GM12878 (cell line): Measurements from ENCODE around the gene RETSAT.

ENCODE experiments used
- JUNB ChIP-seq: IDR thresholded peaks from 2 replicates; pipeline ENCODE4 v1.6.1; 2016; ENCODE audit warnings: antibody characterized with exemption, mild to moderate bottlenecking
- STAT3 ChIP-seq: IDR thresholded peaks from 2 replicates; pipeline ENCODE4 v1.6.1; 2011; ENCODE audit warnings: low read depth, low read length, improper control_type of control experiment
- ZNF274 ChIP-seq: IDR thresholded peaks from one replicate; pipeline ENCODE4 v1.8.0; 2011; ENCODE audit not compliant: insufficient read length, insufficient read depth
- TF ChIP-seq, protein P1 (sequence below), 3 experiments: IDR thresholded peaks in 2 of 3; conservative IDR thresholded peaks in 1 of 3; 2 replicates each; pipeline ENCODE4 v1.5.1; 2011; ENCODE audit warnings: low read depth in 3 of 3, low read length in 3 of 3, mild to moderate bottlenecking in 3 of 3, control low read depth in 2 of 3, moderate library complexity in 2 of 3, inconsistent platforms in 1 of 3, mixed read lengths in 1 of 3; ENCODE audit not compliant: control insufficient read depth in 2 of 3, insufficient read depth in 1 of 3; ENCODE audit errors: extremely low read depth in 1 of 3

DNA sequence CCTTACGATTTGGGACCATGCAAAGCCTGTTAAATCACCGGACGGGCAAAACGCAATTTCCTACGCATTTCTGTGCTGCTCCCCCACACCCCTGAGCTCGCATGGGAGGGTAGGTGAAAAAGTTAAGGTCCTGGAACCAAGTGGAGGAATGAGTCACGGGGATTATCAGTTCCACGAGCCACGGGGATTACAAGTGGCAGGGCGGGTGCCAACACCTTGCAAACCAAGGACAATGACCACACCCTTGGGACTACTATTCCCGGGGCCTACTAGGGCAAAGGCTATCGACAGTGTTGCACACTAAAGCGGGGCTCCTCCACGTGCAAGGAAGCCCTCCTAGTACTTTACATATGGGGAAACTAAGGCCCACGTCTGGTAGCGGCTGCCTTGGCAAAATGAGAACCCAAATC lies 447 bp downstream of the RETSAT start:
- TF ChIP-seq STAT3 (no peak), JUNB (no peak), ZNF274 (no peak)
- TF ChIP-seq, protein P1, sequence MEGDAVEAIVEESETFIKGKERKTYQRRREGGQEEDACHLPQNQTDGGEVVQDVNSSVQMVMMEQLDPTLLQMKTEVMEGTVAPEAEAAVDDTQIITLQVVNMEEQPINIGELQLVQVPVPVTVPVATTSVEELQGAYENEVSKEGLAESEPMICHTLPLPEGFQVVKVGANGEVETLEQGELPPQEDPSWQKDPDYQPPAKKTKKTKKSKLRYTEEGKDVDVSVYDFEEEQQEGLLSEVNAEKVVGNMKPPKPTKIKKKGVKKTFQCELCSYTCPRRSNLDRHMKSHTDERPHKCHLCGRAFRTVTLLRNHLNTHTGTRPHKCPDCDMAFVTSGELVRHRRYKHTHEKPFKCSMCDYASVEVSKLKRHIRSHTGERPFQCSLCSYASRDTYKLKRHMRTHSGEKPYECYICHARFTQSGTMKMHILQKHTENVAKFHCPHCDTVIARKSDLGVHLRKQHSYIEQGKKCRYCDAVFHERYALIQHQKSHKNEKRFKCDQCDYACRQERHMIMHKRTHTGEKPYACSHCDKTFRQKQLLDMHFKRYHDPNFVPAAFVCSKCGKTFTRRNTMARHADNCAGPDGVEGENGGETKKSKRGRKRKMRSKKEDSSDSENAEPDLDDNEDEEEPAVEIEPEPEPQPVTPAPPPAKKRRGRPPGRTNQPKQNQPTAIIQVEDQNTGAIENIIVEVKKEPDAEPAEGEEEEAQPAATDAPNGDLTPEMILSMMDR (IDR thresholded peaks at IDR 0.05 in 2 of 3, conservative IDR thresholded peaks at IDR 0.05 in 1 of 3; ENCODE audit: control insufficient read depth in 2 of 3, extremely low read depth in 1 of 3, insufficient read depth in 1 of 3, low read depth in 3 of 3, low read length in 3 of 3), result no peak
